ENCODE measurements around the gene IL37.
"Not testable (repeated sequence)": the region's sequence is repeated elsewhere in the genome, so short reads cannot be mapped to it uniquely, and the experiment has no call there.

Gene IL37

GRCh38 chr2:112923967-112924338 lies 13.0 kb downstream of the IL37 start:
- no peak for DNase-seq

- DNase-seq = no peak
Measured at GRCh38 chr2:112924360-112924759, 13.4 kb downstream of the IL37 start.

- no peak for DNase-seq
Measured at GRCh38 chr2:112924821-112925220, 13.9 kb downstream of the IL37 start.

- DNase-seq = no peak
Measured at GRCh38 chr2:112926707-112927106, 15.7 kb downstream of the IL37 start.

GRCh38 chr2:112927745-112928144 lies 16.8 kb downstream of the IL37 start:
- no peak for DNase-seq

- DNase-seq = no peak
Measured at GRCh38 chr2:112933261-112933660, 22.3 kb downstream of the IL37 start.

GRCh38 chr2:112934117-112934516 lies 23.2 kb downstream of the IL37 start:
- DNase-seq = not testable (repeated sequence)

- DNase-seq = no peak
Measured at GRCh38 chr2:112936927-112937232, 25.9 kb downstream of the IL37 start.

- DNase-seq = no peak
Measured at GRCh38 chr2:112938904-112939303, 27.9 kb downstream of the IL37 start.

GRCh38 chr2:112939425-112939824 lies 28.5 kb downstream of the IL37 start:
- DNase-seq = no peak

- DNase-seq = no peak
Measured at GRCh38 chr2:112940859-112941625, 30.1 kb downstream of the IL37 start.

GRCh38 chr2:112941753-112942653 lies 31.0 kb downstream of the IL37 start:
- DNase-seq = peak; percentile 55

- DNase-seq = no peak
Measured at GRCh38 chr2:112942654-112943002, 31.7 kb downstream of the IL37 start.

GRCh38 chr2:112944971-112945370 lies 34.0 kb downstream of the IL37 start:
- DNase-seq = no peak

GRCh38 chr2:112946086-112946485 lies 35.1 kb downstream of the IL37 start:
- no peak for DNase-seq

- no peak for DNase-seq
Measured at GRCh38 chr2:112947374-112947773, 36.4 kb downstream of the IL37 start.

GRCh38 chr2:112949456-112949855 lies 38.5 kb downstream of the IL37 start:
- no peak for DNase-seq

GRCh38 chr2:112954364-112954763 lies 43.4 kb downstream of the IL37 start:
- DNase-seq = no peak

- no peak for DNase-seq
Measured at GRCh38 chr2:112957511-112957910, 46.5 kb downstream of the IL37 start.

GRCh38 chr2:112958428-112959108 lies 47.6 kb downstream of the IL37 start:
- DNase-seq = peak; percentile 18

GRCh38 chr2:112959109-112959812 lies 48.3 kb downstream of the IL37 start:
- DNase-seq = no peak

- no peak for DNase-seq
Measured at GRCh38 chr2:112960230-112960825, 49.4 kb downstream of the IL37 start.
